ENCODE data around the gene HJV. TPM values are rescaled to one million over a fixed set of nuclear protein-coding genes. Genes with fewer than 3 reads are reported as not detected.
"Not testable (repeated sequence)": the region's sequence is repeated elsewhere in the genome, so short reads cannot be mapped to it uniquely, and the experiment has no call there.

HJV gene
- total RNA-seq, 1 experiment from 2014 or later: not detected

GRCh38 chr1:146049436-146049835 lies 27.9 kb upstream of the HJV start:
- Histone ChIP-seq H3K4me1 (ENCODE audit: control insufficient read depth, insufficient read depth, low read length) (no peaks in the 10 kb centered on the region; the same call in 1 of the 2 replicates), H3K27ac (ENCODE audit: low read length) (no peak overlapping the region), H3K9me3 (ENCODE audit: control insufficient read depth, insufficient read depth, low read depth, low read length) (no peaks in the 10 kb centered on the region), H3K36me3 (ENCODE audit: control insufficient read depth, insufficient read depth, low read length) (no peaks in the 10 kb centered on the region), H3K27me3 (ENCODE audit: control insufficient read depth, insufficient read depth, low read length) (no peaks in the 10 kb centered on the region), H3K4me3 (ENCODE audit: low read depth in 2 of 2, low read length in 2 of 2) (no peak overlapping the region)
- intact Hi-C loops (cut with micrococcal nuclease; ENCODE audit: unreplicated experiment) (no loop called here), in situ Hi-C loops (cut with HindIII; ENCODE audit: low pct_unique_long_range_greater_than_20kb, low sequenced_read_pairs) (no loop called here)
- BruUV-seq (replicated peaks): no TSS peak
- ChIA-PET POLR2A (interaction anchor here (0.8 kb wide), 1 partner anchor 10 kb away, joined by 4 read pairs; no protein-coding TSS in a partner anchor), CTCF (no interaction called here)
- TF ChIP-seq CTCF (IDR thresholded peaks at IDR 0.05) (no peak), POLR2AphosphoS5 (IDR thresholded peaks at IDR 0.05; ENCODE audit: low read depth, low read length) (no peak)
- ATAC-seq: no peak
- DNase-seq (ENCODE audit: low read depth, low spot score): no peak

DNA sequence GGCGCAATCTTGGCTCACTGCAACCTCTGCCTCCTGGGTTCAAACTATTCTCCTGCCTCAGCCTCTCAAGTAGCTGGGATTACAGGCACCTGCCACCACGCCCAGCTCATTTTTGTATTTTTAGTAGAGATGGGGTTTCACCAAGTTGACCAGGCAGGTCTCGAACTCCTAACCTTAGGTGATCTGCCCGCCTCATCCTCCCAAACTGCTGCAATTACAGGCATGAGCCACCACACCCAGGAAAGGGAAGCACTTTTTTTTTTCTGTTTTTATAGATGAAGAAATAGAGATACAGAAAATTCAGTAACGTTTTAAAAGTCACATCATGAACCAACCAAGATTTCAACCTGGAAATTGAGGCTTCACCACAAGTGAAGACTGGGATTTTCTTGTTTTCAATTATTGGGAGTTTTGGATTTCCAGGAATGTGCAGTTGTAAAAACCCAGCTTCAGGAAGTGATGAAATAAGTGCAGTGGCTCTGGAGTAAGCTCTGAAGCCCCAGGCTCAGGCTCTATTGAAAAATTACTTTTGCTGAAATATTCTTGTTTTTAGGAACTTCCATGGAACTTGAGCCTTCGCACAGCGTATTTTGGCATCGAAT lies 27.1 kb upstream of the HJV start:
- in situ Hi-C loops (cut with HindIII; ENCODE audit: low pct_unique_long_range_greater_than_20kb, low sequenced_read_pairs): not testable (repeated sequence)

GRCh38 chr1:146046664-146047063 lies 25.1 kb upstream of the HJV start:
- no peaks in the 10 kb centered on the region for H3K9me3 ChIP-seq (ENCODE audit: control insufficient read depth, insufficient read depth, low read depth, low read length)
- no peaks in the 10 kb centered on the region; the same call in 1 of the 2 replicates for H3K4me1 ChIP-seq (ENCODE audit: control insufficient read depth, insufficient read depth, low read length)
- in situ Hi-C loops (cut with HindIII; ENCODE audit: low pct_unique_long_range_greater_than_20kb, low sequenced_read_pairs) (no loop called here), intact Hi-C loops (cut with micrococcal nuclease; ENCODE audit: unreplicated experiment) (no loop called here)
- H3K36me3 ChIP-seq (ENCODE audit: control insufficient read depth, insufficient read depth, low read length): no peaks in the 10 kb centered on the region
- H3K4me3 ChIP-seq (ENCODE audit: low read depth in 2 of 2, low read length in 2 of 2): no peak overlapping the region
- no peak overlapping the region for H3K27ac ChIP-seq (ENCODE audit: low read length)
- no TSS peak for BruUV-seq (replicated peaks)
- no peak for TF ChIP-seq TCF7L2 (IDR thresholded peaks at IDR 0.05; ENCODE audit: low read depth, low read length)
- no peak for TF ChIP-seq CTCF (IDR thresholded peaks at IDR 0.05)
- TF ChIP-seq SIN3A (IDR thresholded peaks at IDR 0.05; ENCODE audit: borderline replicate concordance, insufficient read depth, low read depth, low read length): no peak
- TF ChIP-seq REST (IDR thresholded peaks at IDR 0.05; ENCODE audit: insufficient read depth in 1 of 2, low read depth in 2 of 2, low read length in 1 of 2): no peak
- TF ChIP-seq POLR2AphosphoS5 (IDR thresholded peaks at IDR 0.05; ENCODE audit: low read depth, low read length): no peak
- ATAC-seq: no peak
- POLR2A ChIA-PET: no interaction called here
- no peak for DNase-seq (ENCODE audit: low read depth, low spot score)
- H3K27me3 ChIP-seq (ENCODE audit: control insufficient read depth, insufficient read depth, low read length): no peaks in the 10 kb centered on the region
- CTCF ChIA-PET: no interaction called here

More for the DNA sequence above, 27.1 kb upstream of the HJV start:
- H3K36me3 ChIP-seq (ENCODE audit: control insufficient read depth, insufficient read depth, low read length); H3K27ac ChIP-seq (ENCODE audit: low read length); H3K27me3 ChIP-seq (ENCODE audit: control insufficient read depth, insufficient read depth, low read length); H3K4me3 ChIP-seq (ENCODE audit: low read depth in 2 of 2, low read length in 2 of 2); POLR2A ChIA-PET; H3K4me1 ChIP-seq (ENCODE audit: control insufficient read depth, insufficient read depth, low read length); CTCF ChIA-PET; intact Hi-C loops (cut with micrococcal nuclease; ENCODE audit: unreplicated experiment); ATAC-seq; H3K9me3 ChIP-seq (ENCODE audit: control insufficient read depth, insufficient read depth, low read depth, low read length); BruUV-seq (replicated peaks); DNase-seq (ENCODE audit: low read depth, low spot score): not testable (repeated sequence)

All from Panc1 (cell line).